CD14-positive monocyte (primary cell): ENCODE data around the gene BAHCC1. TPM values are rescaled to one million over a fixed set of nuclear protein-coding genes. Genes with fewer than 3 reads are reported as not detected.
A peak's percentile ranks its signal among the peaks of the same experiment; 100 is the strongest.

ENCODE experiments used
- DNase-seq, 3 donors: peaks; one replicate each; pipeline ENCODE4 v3.0.0-alpha.2; 2011 to 2022
- H2AFZ ChIP-seq: 2 replicates; pipeline ENCODE4 v1.6.0; 2012; ENCODE audit warnings: mild to moderate bottlenecking, low read depth, low read length, inconsistent platforms; ENCODE audit not compliant: insufficient read depth, poor library complexity, severe bottlenecking
- H3K27ac ChIP-seq, 2 donors: 1 replicate in 1 of 2; 2 replicates in 1 of 2; pipeline ENCODE4 v1.5.1; 2012 to 2013; ENCODE audit warnings: low read length in 2 of 2, control low read depth in 1 of 2, inconsistent platforms in 1 of 2, low read depth in 1 of 2, mild to moderate bottlenecking in 1 of 2
- H3K27me3 ChIP-seq, 2 donors: one replicate each; pipeline versions ENCODE4 v1.6.0 to v1.6.1; 2011 to 2013; ENCODE audit warnings: low read length in 2 of 2; ENCODE audit not compliant: control insufficient read depth in 2 of 2, insufficient read depth in 2 of 2
- H3K36me3 ChIP-seq, 2 donors: replicated peaks in 1 of 2; 1 replicate in 1 of 2; 2 replicates in 1 of 2; pipeline versions ENCODE4 v1.5.1 to v1.6.1; 2012 to 2013; ENCODE audit warnings: low read length in 2 of 2, control low read depth in 1 of 2, inconsistent platforms in 1 of 2, mild to moderate bottlenecking in 1 of 2; ENCODE audit not compliant: insufficient read depth in 2 of 2, control insufficient read depth in 1 of 2
- H3K4me1 ChIP-seq, 2 donors: 1 replicate in 1 of 2; 2 replicates in 1 of 2; pipeline versions ENCODE4 v1.5.1 to v1.6.1; 2012 to 2013; ENCODE audit warnings: low read length in 2 of 2, control low read depth in 1 of 2, inconsistent platforms in 1 of 2, mild to moderate bottlenecking in 1 of 2, moderate library complexity in 1 of 2; ENCODE audit not compliant: insufficient read depth in 2 of 2, control insufficient read depth in 1 of 2
- H3K4me2 ChIP-seq: replicated peaks from 2 replicates; pipeline ENCODE3; 2012; ENCODE audit warnings: low read length, moderate library complexity, mild to moderate bottlenecking; ENCODE audit not compliant: poor library complexity, severe bottlenecking; ENCODE audit errors: extremely low read depth
- H3K4me3 ChIP-seq, 3 experiments: fragments of 200-600 bp in 1 of 3; sonication (generic) in 1 of 3; replicated peaks in 1 of 3; 1 replicate in 2 of 3; 2 replicates in 1 of 3; pipeline ENCODE4 v1.5.1; 2011 to 2013; ENCODE audit warnings: low read length in 3 of 3, mild to moderate bottlenecking in 3 of 3, control low read depth in 2 of 3, low read depth in 2 of 3, inconsistent platforms in 1 of 3, moderate library complexity in 1 of 3
- H3K79me2 ChIP-seq: 2 replicates; pipeline ENCODE4 v1.6.0; 2012; ENCODE audit warnings: mild to moderate bottlenecking, control low read depth, inconsistent platforms, low read length, moderate library complexity; ENCODE audit not compliant: insufficient read depth
- H3K9ac ChIP-seq: 2 replicates; pipeline ENCODE4 v1.6.0; 2017; ENCODE audit warnings: low read length, mild to moderate bottlenecking; ENCODE audit not compliant: insufficient read depth, poor library complexity, severe bottlenecking
- H3K9me3 ChIP-seq, 2 donors: replicated peaks in 1 of 2; 1 replicate in 1 of 2; 2 replicates in 1 of 2; pipeline versions ENCODE4 v1.5.1 to v1.6.1; 2012 to 2013; ENCODE audit warnings: low read length in 2 of 2, control low read depth in 1 of 2; ENCODE audit not compliant: control insufficient read depth in 1 of 2, insufficient read depth in 1 of 2
- H4K20me1 ChIP-seq: 2 replicates; pipeline ENCODE4 v1.6.0; 2012; ENCODE audit warnings: mild to moderate bottlenecking, low read length, control low read depth, moderate library complexity; ENCODE audit not compliant: insufficient read depth
- H3K27ac Mint-ChIP-seq, 7 donors: one replicate each; pipeline ENCODE4 v1.8.0; 2020; ENCODE audit warnings: mild to moderate bottlenecking in 7 of 7, mixed read lengths in 7 of 7, moderate library complexity in 6 of 7, inconsistent platforms in 2 of 7
- H3K27me3 Mint-ChIP-seq, 3 donors: one replicate each; pipeline ENCODE4 v1.8.0; 2021 to 2022; ENCODE audit warnings: low read depth in 3 of 3, mild to moderate bottlenecking in 3 of 3, mixed read lengths in 3 of 3, moderate library complexity in 3 of 3, inconsistent platforms in 1 of 3
- H3K36me3 Mint-ChIP-seq, 2 donors: one replicate each; pipeline ENCODE4 v1.8.0; 2020; ENCODE audit warnings: mixed read lengths in 2 of 2, inconsistent platforms in 1 of 2, mild to moderate bottlenecking in 1 of 2
- H3K4me1 Mint-ChIP-seq: one replicate; pipeline ENCODE4 v1.8.0; 2020; ENCODE audit warnings: mild to moderate bottlenecking, mixed read lengths
- H3K4me3 Mint-ChIP-seq, 2 donors: one replicate each; pipeline ENCODE4 v1.8.0; 2020; ENCODE audit warnings: mild to moderate bottlenecking in 2 of 2, mixed read lengths in 2 of 2, moderate library complexity in 1 of 2
- H3K9me3 Mint-ChIP-seq, 7 donors: one replicate each; pipeline ENCODE4 v1.8.0; 2020 to 2022; ENCODE audit warnings: mixed read lengths in 7 of 7, mild to moderate bottlenecking in 6 of 7, moderate library complexity in 6 of 7, inconsistent platforms in 2 of 7
- WGBS: methylation state at CpG from one replicate; pipeline ENCODE4 v1.1.5; 2013; ENCODE audit warnings: missing lambda C conversion rate; ENCODE audit not compliant: insufficient coverage; 5-methylcytosine and 5-hydroxymethylcytosine counted together
- intact Hi-C, 2 donors: fragments of 100-400 bp; cut with micrococcal nuclease; formaldehyde crosslinking; loops; one replicate each; pipeline versions ENCODE4 v1.15.0 to v1.15.1; 2023
- polyA plus RNA-seq, 3 donors: library from polyadenylated mRNA; depleted of rRNA in 1 of 3; unstranded in 2 of 3; stranded (reverse) in 1 of 3; fragments of 300-500 nt in 2 of 3; fragments of >200 nt in 1 of 3; fragmentation: Illumina TruSeq in 2 of 3; gene quantifications; 1 replicate in 2 of 3; 2 replicates in 1 of 3; pipeline ENCODE4 v1.2.3, GENCODE V29; 2012 to 2021
- TF ChIP-seq, protein P1 (sequence below): fragments of 200-600 bp; IDR thresholded peaks from one replicate; pipeline ENCODE4 v1.8.0; 2022; ENCODE audit warnings: antibody characterized with exemption, mild to moderate bottlenecking

Gene BAHCC1
- polyA plus RNA-seq, 3 donors = 0.11 to 8.8 (median 0.27) TPM

DNA sequence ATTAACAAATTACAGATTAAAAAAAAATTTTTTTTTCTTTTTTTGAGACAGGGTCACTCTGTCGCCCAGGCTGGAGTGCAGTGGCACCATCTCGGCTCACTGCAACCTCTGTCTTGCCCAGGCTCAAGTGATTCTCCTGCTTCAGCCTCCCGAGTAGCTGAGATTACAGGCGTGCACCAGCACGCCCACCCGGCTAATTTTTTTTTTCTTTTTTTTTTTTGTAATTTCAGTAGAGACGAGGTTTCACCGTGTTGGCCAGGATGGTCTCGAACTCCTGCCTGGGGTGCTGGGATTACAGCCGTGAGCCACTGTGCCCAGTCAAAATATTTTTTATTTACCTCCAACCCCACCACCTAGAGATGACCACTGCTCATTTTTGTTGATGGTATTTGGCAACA is 91.8 kb downstream of the BAHCC1 start:
- no peak overlapping the region for H3K27ac Mint-ChIP-seq
- no peak overlapping the region for H3K9ac ChIP-seq
- no peak overlapping the region for H3K27ac ChIP-seq
- peaks cover 0 to 22% of the 10 kb centered on the region in 2 donors for H3K27me3 ChIP-seq
- H3K9me3 ChIP-seq = no peaks in the 10 kb centered on the region
- peak overlapping the region; percentile 89 for H2AFZ ChIP-seq
- no peaks in the 10 kb centered on the region for H4K20me1 ChIP-seq
- peak overlapping the region in 1 of 3 experiments; percentile 72 for H3K4me3 ChIP-seq
- TF ChIP-seq, protein P1, sequence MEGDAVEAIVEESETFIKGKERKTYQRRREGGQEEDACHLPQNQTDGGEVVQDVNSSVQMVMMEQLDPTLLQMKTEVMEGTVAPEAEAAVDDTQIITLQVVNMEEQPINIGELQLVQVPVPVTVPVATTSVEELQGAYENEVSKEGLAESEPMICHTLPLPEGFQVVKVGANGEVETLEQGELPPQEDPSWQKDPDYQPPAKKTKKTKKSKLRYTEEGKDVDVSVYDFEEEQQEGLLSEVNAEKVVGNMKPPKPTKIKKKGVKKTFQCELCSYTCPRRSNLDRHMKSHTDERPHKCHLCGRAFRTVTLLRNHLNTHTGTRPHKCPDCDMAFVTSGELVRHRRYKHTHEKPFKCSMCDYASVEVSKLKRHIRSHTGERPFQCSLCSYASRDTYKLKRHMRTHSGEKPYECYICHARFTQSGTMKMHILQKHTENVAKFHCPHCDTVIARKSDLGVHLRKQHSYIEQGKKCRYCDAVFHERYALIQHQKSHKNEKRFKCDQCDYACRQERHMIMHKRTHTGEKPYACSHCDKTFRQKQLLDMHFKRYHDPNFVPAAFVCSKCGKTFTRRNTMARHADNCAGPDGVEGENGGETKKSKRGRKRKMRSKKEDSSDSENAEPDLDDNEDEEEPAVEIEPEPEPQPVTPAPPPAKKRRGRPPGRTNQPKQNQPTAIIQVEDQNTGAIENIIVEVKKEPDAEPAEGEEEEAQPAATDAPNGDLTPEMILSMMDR = no peak
- intact Hi-C loops = loop anchor here (2.0 to 10.0 kb wide), 2 partner anchors 24 to 202 kb away; no protein-coding TSS in a partner anchor
- H3K36me3 Mint-ChIP-seq = no peaks in the 10 kb centered on the region
- peaks cover 35% of the 10 kb centered on the region for H3K4me1 Mint-ChIP-seq
- H3K79me2 ChIP-seq = no peaks in the 10 kb centered on the region
- H3K4me1 ChIP-seq = peaks cover 41 to 55% of the 10 kb centered on the region in 2 donors
- no peak for DNase-seq
- H3K9me3 Mint-ChIP-seq = peaks cover 0 to 4% (median 0%) of the 10 kb centered on the region in 7 donors
- peaks cover 13 to 41% (median 31%) of the 10 kb centered on the region in 3 donors for H3K27me3 Mint-ChIP-seq
- 100% methylated on average over 2 of the region's 10 CpGs for WGBS
- H3K4me3 Mint-ChIP-seq = peak overlapping the region in 1 of 2 donors; percentile 60
- no peaks in the 10 kb centered on the region for H3K36me3 ChIP-seq
- H3K4me2 ChIP-seq = peak overlapping the region; percentile 79

DNA sequence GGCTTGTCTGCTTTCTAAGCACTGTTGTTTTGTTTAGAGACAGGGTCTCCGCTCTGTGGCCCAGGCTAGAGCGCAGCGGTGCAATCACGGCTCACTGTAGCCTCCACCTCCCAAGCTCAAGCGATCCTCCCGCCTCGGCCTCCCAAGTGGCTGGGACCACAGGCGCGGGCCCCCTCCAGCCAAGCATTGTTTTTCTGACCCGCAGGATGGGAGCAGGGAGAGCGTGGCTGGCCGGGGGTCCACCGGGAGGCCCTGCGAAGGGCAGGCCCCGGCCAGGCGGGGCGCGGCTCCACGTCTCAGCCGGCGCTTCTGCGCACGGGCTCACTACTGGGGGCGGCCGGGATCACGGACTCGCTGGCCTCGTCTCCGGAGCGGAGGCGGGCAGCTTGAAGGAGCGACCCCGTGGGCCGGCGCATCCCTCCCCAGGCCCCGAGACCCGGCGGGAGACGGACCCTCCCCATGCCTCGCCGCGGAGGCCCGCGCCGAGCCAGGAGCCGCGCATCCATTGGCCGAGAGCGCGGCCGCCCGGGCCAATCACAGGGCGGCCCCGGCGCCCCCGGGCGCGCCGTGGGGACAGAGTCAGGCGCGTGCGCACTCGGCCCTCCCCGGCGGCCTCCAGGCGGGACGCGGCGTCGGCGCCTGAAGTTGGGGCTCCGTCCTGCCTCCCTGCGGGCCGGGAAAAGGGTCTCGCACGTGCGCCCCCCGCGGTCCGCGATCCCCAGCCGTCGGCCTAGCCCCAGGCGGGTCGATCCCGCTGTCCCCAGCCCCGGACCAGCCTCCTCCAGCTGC is 92.4 kb downstream of the BAHCC1 start:
- intact Hi-C loops = loop anchor here (2.0 to 10.0 kb wide), 2 partner anchors 23 to 203 kb away; no protein-coding TSS in a partner anchor
- H3K4me3 ChIP-seq = peak overlapping the region; percentile 48 to 72 (median 59)
- peak overlapping the region in 1 of 2 donors; percentile 83 for H3K27ac ChIP-seq
- TF ChIP-seq, protein P1 = no peak
- H3K36me3 ChIP-seq = no peaks in the 10 kb centered on the region
- H3K9me3 ChIP-seq = no peaks in the 10 kb centered on the region
- H3K9ac ChIP-seq = peak overlapping the region; percentile 87
- DNase-seq = peak; percentile 55 to 75 (median 73)
- no peaks in the 10 kb centered on the region for H4K20me1 ChIP-seq
- Mint-ChIP-seq H3K9me3 (peaks cover 0 to 4% (median 0%) of the 10 kb centered on the region in 7 donors), H3K4me1 (peaks cover 30% of the 10 kb centered on the region), H3K4me3 (peak overlapping the region in 1 of 2 donors; percentile 60), H3K27me3 (peaks cover 13 to 40% (median 30%) of the 10 kb centered on the region in 3 donors), H3K36me3 (no peaks in the 10 kb centered on the region), H3K27ac (no peak overlapping the region)
- peaks cover 40 to 52% of the 10 kb centered on the region in 2 donors for H3K4me1 ChIP-seq
- peaks cover 0 to 21% of the 10 kb centered on the region in 2 donors for H3K27me3 ChIP-seq
- peak overlapping the region; percentile 89 for H2AFZ ChIP-seq
- WGBS = 8% methylated on average over 87 of the region's 87 CpGs
- H3K79me2 ChIP-seq = no peaks in the 10 kb centered on the region
- H3K4me2 ChIP-seq = peak overlapping the region; percentile 79
